ENCODE data around the gene HAUS2.
"Not testable (repeated sequence)": the region's sequence is repeated elsewhere in the genome, so short reads cannot be mapped to it uniquely, and the experiment has no call there.

The HAUS2 gene
- 35.5 to 48.5 (median 36.0) reads per million in 4 experiments for total RNA-seq

DNA sequence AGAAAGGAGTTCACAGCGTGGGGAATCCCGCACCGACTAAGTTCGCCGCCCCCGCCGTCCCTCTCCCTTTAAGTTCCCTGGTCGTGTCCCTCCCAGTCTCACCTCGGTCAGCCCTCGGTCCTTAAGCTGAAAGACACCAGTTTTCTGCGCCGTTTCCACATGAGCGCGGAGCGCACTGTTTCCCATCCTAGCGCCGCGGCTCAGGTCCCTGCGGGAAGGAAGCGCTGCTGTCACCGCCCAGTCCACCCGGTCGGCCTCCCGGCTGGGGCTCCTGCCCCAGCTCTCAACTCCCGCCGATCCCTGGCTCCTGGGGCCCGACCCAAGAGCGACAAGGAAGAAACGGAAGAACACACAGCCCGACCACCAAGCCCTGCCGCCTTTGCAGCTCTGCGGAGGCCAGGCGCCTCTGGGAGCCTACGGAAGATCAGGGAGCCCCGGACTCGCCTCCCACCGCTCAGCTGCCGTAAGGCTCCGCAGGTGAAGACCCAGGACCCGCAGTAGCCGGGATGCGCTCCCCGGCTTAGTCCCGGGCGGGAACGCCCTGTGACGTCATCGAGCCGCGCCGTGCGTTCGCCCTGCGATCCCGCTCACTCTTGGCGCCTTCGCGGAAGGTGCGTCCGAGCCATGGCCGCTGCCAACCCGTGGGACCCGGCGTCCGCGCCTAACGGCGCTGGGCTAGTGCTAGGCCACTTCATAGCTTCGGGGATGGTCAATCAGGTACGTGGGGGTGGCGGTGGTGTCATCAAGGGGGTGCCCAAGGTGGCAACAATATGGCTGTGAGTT lies at the start of gene HAUS2, which contains the start of gene LRRC57:
HAUS2 (plus strand) TSS at position 590 of the 783 bp plus-strand sequence; CDS start at position 625, 35 bp downstream.
LRRC57 (minus strand) TSS at position 545 of the 783 bp plus-strand sequence; CDS start at position 186, 359 bp downstream.
- DNase-seq: peak; percentile 79

DNA sequence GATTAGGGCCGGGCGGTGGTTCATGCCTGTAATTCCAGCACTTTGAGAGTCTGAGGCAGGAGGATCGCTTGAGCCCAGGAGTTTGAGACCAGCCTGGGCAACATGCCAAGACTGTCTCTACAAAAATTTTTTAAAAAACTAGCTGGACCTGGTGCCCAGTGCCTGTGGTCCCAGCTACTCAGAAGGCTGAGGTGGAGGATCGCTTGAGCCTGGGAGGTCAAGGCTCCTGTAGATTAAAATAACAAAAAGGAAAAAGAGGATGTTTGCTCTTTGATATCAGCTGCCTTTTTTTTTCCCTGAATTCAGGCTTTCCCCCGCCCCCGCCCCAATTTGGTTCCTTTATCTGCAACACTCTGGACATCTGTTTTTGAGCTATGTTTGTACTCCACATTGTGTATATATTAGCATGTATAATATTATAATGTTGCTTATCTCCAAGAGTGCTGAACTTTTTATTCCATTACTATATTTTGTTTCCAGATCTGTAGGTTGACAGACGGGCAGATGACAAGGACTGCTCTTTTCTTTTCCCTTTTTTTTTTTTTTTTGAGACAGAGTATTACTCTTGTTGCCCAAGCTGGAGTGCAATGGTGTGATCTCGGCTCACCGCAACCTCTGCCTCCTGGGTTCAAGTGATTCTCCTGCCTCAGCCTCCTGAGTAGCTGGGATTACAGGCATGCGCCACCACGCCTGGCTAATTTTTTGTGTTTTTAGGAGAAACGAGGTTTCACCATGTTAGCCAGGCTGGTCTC lies 48.6 kb upstream of the HAUS2 start:
- no peak for DNase-seq

DNA sequence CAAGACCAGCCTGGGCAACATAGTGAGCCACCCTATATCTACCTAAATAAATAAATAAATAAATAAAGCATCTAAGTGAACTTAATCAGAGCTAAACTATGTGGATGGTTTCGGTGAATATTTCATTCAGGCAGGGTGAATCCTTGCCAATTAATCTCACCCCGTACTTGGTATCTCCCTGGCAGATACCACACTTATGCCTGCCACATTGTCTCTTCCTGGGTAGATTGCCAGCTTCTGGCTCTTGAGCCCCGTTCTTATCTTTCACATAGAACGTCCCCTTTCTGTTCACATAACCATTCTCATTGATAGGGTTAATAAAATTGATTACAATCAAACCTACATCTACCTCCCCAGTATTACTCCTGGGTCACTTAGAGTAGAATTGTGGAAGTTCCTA lies 46.2 kb upstream of the HAUS2 start:
- DNase-seq: no peak

DNA sequence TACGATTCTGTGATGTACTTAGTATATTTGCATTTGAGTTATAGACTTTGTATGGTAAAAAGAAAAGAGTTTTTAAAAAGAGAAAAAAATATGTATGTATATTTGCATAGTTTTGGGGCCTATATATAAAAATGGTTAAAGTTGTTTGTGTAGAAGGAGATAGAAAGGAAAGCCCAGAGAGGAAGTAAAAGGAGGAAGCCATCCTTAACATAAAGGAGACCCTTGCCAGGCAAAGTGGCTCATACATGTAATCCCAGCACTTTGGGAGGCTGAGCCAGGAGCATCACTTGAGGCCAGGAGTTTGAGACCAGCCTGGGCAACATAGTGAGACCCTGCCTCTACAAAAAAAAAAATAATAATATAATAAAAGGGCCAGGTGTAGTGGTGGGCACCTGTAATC lies 44.8 kb upstream of the HAUS2 start:
- DNase-seq: no peak

DNA sequence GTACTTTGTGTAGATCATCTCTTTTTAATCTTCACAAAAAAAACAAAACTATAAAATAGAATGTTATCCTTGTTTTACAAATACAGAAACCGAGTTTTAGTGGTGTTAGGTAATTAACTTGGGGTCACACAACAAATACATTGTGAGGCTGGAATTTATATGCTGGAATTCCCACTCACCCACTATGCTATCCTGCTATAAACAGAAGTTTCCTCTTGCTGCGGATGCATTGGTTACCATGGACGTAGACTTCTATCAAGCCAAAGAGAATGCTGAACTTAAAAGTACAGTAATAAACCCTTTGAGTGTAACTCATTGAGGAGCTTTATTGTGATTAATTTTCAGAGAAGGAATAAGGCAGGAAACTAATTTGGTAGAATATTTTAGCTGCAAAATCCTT lies 44.0 kb upstream of the HAUS2 start:
- no peak for DNase-seq

DNA sequence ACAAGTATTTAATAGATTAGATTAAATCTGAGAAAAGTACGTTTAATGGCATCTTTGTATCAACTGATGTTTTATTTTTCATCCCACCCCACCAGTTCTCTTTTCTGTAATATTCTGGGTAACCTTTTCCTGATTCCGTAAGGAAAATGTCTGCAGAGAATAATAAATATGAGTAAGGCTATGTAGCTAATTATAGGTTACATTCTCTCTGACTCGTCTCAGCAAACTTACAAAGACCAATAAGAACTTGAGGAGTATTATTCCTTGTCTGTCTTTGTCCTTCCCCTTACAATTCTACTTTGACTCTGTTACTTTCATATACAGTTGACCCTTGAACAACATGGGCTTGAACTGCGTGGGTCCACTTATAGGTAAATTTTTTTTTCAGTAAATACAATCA lies 41.1 kb upstream of the HAUS2 start:
- DNase-seq: no peak

DNA sequence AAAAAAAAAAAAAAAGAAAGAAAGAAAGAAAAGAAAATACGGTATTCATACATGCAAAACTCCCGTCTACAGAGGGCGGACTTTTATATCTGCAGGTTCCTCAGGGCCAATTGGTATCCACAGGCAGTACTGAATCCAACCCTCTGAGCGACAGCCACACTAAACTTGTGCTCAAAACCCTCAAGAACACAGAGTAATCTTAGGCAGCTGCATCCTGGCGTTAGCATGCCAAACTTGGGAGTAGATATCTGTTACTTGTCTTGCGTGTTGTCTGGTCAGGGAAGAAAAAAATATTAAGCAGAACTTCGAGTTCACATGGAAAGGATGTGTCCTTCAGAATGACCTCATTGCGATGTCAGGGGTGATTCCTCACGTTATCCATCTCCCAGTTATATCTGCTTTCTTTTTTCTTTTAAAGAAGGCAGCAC lies 40.4 kb upstream of the HAUS2 start:
- DNase-seq: no peak

DNA sequence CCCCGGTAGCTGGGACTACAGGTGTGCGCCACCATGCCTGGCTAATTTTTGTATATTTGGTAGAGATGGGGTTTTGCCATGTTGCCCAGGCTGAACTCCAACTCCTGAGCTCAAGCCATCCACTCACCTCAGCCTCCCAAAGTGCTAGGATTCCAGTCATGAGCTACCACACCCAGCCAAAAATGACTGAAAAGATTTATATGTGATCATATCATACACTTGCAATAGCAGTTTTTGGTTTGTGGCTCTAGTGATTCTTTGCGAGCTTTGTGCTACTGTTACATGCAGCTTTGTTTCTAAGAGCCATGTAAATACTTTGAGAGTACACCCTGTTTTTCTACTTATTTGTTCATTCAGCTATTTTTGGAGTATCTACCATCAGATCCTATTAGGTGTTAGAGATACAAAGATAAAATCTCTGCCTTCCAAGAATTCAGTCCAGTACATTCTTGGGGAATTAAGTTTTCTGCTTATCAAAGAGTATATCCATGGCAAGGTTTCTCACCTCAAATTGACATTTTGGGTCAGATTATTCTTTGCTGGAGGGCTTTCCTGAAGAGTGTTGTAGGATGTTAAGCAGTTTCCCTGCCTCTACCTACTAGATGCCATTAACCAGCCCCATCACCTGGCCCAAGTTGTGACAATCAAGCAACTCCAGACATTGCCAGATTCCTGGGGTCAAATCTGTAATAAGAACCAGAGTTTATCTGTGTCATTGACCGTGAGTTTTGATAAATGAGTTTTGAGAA lies 38.2 kb upstream of the HAUS2 start:
- DNase-seq: no peak

DNA sequence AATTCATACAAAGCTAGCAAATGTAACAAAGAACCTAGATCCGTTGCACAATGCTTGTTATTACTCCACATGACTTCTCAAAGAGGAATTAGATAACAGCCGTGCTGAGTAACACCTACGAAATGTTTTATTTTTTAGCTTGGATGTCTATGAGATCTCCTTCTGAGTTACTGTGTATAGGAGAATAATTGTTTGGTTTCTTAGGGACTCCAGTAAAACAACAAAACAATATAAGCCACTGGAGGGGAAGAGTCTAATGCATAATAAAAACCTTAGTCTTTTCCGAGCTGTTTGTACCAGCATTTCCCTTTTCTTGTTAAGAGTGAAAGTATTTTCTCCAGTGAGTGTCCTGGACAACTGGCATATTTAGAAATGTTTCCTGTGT lies 37.6 kb upstream of the HAUS2 start:
- no peak for DNase-seq

DNA sequence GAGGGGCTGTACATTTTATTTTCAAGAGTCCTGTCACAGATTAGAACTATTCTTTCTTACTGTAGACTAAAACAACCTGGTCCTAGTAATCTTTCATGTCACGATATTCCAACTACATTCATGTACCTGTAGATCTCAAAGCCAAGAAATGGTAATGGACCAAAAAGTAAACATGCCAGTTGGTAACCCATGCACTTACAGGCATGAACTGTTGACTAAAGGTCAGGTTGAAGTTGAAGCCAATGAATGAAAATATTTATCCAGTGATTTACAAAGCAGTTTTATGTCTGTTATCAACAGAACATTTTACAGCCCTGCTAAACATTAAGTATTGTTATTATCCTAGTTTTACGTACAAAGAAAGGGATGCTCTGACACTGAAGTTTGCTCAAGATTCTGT lies 25.3 kb upstream of the HAUS2 start:
- no peak for DNase-seq

DNA sequence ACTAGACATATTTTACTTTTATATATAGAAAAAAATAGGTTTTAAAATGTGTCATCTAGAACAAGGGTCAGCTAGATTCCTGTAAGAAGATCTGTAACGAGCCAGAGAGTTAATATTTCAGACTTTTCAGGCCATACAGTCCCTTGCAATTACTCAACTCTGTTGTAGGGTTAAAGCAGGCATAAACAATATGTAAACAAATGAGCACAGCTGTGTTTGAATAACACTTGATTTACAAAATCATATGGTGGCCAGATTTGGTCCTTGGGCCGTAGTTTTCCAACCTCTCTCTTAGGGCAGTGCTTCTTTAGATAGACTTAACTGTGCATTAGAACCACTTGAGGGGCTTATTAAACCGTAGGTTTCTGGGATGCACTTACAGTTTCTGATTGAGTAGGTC lies 19.7 kb upstream of the HAUS2 start:
- DNase-seq: no peak

DNA sequence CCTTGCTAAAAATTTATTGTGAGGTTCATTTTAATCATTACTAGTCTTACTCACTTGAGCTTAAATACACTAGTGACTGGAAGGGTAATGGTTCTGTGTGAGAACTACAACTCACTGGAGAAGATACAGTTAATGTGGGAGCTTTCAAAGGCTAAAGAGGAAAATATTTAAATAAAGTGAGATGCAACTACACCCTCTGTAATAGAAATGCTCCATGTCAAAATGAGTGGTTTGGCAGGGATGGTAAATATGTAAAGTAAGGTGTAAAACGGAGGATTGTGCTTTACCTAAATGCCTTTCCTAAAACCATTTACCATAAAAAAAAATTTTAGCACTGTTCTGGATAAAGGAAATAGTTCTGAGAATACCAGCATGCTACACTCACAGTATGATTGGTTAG lies 15.4 kb upstream of the HAUS2 start:
- no peak for DNase-seq

DNA sequence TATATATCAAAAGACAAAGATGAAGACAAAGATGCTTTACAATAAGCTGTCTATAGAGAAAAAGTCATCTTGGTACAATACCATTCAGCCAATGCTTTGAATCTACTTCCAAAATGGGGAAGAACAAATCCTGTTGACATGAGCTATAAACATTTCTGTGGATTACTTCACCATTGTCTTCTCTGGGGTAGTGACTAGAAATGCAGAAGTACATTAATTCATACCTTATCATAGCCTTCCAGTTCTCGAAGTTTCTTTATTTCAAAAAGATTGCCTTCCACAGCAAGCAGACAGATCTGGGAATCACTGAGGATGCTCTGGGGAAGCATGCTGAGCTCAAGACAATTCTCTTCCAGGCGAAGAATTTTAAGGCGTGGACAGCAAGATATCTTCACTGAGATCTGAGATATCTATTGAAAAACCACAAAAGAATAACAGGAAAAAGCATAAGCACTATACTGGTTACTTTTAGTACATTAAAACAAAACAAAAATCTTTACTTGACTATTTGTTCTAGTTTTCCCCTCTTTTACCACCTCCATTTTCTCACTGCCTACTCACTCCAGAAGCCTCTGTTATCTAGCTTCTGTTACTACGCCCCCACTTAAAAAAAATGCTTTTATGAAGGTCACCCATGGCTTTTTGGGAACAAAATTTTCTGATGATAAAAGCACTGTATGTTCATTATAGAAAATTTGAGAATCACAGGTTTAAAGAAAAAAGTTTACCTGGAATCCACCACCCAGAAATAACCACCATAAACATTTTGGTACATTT lies 3.6 kb upstream of the HAUS2 start:
- DNase-seq: no peak

DNA sequence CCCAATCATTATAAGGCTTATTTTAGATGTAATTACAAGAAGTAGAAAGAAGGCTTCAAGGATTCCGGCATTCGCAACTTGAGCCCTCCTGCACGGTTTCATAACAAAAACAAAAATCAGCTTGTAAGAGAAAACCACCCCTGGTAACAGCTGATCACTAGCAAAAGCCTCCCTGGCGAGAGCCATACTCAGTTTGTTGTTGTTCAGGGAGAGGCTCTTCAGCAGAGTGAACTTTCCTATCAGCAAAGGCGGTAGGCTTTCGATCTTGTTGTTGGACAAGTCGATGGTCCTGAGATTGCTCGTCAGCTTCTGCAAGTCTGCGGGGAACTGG lies 755 bp upstream of the HAUS2 start:
- no peak for DNase-seq

DNA sequence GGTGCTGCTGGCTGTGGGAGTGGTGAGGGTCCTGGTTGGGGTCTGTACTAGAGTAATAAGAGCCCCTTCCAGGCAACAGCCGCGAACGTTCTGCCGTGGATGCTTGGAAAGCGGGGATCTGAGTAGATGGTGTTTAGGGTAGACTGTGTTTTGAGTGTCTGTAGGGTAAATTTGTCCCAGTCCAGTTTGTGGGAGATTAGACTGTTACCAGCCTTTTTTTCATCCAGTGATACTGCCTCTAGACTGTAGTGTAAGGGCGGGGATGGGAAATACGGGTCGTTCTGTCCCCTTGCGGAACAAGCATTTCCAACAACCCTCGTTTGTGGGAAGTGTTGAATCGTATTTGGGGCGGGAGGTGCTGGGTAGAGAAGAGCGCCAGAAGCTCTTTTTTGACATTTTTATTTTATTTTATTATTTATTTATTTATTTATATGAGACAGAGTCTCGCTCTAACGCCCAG lies 424 bp downstream of the HAUS2 start:
- no peak for DNase-seq

DNA sequence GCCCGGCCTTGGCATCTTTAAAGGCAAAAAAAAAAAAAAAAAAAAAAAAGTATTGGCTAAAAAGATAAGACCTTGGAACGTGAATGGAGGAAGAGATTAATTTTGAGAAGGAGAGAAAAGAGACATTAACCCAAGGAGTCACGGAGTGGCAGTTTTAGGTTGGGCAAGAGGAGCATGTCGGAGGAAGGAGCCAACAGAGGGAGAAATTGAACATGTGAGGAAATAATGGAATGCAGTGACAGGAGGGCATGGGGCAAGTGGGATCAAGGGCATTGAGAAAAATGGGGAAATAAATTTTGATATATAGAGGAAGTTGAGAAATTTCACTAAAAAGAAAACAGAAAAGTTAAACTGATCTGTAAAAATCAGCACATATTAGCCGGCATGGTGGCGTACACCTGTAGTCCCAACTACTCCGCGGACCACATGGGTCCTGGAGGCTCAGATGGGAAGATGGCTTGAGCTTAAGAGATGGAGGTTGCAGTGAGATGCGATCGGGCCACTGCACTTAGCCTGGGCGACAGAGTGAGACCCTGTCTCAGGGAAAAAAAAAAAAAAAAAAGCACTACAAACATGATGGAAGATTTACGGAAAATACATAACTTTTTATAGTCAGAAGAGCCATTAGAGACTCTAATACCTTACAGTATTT lies 1.2 kb downstream of the HAUS2 start:
- DNase-seq: no peak

DNA sequence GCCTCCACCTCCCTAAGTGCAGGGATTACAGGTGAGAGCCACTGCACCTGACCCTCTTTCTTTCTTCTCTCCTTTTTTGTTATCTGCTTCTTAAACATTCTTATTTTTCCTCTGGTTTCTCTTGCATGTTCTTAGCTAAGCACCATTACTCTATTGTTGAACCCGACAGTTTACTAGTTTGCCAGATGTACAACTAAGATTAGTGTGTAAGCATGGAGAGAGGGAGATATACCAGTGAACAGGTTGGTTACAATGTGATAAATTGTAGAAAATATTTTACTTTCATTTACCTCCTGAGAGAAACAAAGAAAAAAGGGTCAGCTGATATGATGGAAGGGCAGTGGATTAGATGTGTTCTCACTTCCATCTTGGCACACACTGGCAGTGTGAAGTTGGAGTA lies 4.9 kb downstream of the HAUS2 start:
- DNase-seq: no peak

DNA sequence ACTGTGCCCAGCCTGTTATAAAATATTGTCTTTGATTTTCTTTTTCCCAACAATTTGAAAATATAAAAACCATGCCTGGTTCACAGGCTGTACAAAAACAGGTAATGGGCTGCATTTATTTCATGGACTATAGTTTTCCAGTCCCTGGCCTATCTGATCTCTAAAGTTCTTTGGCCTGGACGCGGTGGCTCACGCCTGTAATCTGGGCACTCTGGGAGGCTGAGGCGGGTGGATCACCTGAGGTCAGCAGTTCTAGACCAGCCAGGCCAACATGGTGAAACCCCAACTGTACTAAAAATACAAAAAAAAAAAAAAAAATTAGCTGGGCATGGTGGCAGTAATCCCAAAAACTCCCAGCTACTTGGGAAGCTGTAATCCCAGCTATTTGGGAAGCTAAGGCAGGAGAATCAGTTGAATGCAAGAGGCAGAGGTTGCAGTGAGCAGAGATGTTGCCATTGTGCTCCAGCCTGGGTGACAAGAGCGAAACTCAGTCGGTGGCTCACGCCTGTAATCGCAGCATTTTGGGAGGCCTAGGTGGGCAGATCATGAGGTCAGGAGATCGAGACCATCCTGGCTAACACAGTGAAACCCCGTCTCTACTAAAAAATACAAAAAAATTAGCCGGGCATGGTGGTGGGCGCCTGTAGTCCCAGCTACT lies 8.0 kb downstream of the HAUS2 start:
- not testable (repeated sequence) for DNase-seq

DNA sequence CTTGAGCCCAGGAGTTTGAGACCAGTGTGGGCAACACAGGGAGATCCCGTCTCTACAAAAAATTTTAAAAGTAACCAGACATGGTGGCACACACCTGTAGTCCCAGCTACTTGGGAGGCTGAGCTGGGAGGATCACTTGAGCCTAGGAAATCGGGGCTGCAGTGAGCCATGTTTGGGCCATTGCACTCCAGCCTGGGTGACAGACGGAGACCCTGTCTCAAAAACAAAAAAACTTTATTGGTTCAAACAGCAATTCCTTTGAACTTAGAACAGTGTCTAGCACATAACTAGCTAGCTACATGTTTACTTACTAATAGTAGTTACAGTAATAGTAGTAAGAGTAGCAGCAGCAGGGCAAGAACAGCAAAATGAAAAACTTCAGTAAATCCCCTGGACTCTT lies 10.1 kb downstream of the HAUS2 start:
- DNase-seq: no peak

DNA sequence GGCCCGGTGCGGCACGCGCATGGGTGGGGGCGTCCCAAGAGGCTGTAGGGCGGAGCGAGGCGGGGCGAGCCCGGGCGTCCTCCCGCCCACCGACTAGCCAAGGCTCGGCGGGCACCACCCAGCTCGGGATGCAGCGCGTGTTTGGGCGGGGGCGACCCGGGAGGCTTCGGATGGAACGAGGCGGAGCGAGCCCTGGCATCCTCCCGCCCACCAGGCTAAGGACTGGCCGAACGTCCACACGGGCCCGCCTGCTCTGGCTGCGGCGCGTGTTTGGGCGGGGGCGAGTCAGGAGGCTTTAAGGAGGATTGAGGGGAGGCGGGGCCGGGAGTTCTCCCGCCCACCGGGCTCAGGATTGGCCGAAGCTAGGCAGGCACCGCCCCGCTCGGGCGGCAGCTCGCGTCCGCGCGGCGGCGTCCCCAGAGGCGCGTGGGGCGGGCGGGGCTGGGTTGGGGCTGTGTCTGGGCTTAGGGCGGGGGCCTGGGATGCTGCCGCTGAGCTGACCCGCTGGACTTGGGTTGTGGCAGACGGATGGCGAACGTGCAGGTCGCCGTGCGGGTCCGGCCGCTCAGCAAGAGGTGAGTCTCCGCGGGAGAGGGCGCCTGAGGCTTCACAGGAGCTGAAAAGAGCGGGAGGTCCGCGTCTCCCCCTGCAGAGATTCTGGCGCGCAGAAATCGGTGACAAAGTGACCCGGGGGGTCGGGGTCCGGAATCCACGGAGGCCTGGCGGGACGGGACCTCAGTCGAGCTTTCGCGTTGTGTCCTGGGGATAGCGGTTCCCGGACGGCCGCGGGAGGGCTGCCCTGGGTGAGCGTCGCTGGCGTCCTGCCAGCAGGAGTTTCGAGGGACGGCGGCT lies 26.8 kb downstream of the HAUS2 start, which contains the start of gene STARD9:
STARD9 (plus strand) TSS at position 419 of the 852 bp plus-strand sequence; CDS start at position 529, 110 bp downstream.
- peak; percentile 93 for DNase-seq
